Rectal smooth muscle tissue (tissue), 1 donor: ENCODE measurements around the gene CD58.
"Not testable (repeated sequence)": the region's sequence is repeated elsewhere in the genome, so short reads cannot be mapped to it uniquely, and the experiment has no call there.

Experiments used
- H3K27ac ChIP-seq: one replicate; pipeline ENCODE4 v1.7.0; 2013; ENCODE audit warnings: low read depth, low read length, inconsistent platforms
- H3K27me3 ChIP-seq: one replicate; pipeline ENCODE4 v1.7.0; 2013; ENCODE audit warnings: low read length; ENCODE audit not compliant: control insufficient read depth, insufficient read depth
- H3K36me3 ChIP-seq: one replicate; pipeline ENCODE4 v1.7.0; 2013; ENCODE audit warnings: low read length; ENCODE audit not compliant: control insufficient read depth, insufficient read depth
- H3K4me1 ChIP-seq: one replicate; pipeline ENCODE4 v1.7.0; 2013; ENCODE audit warnings: low read length; ENCODE audit not compliant: control insufficient read depth, insufficient read depth
- H3K4me3 ChIP-seq: one replicate; pipeline ENCODE4 v1.7.0; 2013; ENCODE audit warnings: low read length
- H3K9ac ChIP-seq: one replicate; pipeline ENCODE4 v1.7.0; 2013; ENCODE audit warnings: low read length

CD58 gene

DNA sequence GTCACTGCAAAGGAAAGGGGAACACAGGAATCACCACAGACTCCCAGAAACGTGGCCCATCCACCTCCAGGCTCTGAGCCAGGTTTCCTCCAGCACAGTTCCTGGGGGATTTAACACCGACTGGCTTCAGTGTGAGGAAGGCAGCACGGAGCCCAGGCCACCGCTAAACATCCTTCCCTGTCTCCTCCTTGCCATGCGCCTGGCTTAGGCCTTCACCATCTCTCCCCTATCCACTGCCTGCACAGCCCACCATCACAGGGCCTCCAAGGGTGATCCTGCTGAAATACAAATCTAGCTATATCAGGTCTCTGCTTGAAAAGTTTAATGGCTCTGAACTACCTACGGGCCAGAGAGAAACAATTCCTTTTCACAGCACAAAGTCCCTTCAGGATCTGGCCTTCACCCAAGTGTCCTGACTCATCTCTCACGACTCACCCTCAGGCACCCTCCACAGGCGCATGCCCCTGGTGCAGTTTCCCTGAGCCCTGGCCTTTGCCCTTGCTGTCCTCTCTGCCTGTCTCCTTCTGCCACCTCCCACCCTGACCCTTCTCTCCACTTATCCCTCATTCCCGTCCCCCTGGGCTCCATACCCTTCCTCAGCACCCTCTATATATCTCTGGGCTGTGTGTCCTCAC, 18.4 kb upstream of the CD58 start:
- not testable (repeated sequence) for H3K9ac ChIP-seq, H3K36me3 ChIP-seq, H3K27me3 ChIP-seq, H3K27ac ChIP-seq, H3K4me1 ChIP-seq, H3K4me3 ChIP-seq

DNA sequence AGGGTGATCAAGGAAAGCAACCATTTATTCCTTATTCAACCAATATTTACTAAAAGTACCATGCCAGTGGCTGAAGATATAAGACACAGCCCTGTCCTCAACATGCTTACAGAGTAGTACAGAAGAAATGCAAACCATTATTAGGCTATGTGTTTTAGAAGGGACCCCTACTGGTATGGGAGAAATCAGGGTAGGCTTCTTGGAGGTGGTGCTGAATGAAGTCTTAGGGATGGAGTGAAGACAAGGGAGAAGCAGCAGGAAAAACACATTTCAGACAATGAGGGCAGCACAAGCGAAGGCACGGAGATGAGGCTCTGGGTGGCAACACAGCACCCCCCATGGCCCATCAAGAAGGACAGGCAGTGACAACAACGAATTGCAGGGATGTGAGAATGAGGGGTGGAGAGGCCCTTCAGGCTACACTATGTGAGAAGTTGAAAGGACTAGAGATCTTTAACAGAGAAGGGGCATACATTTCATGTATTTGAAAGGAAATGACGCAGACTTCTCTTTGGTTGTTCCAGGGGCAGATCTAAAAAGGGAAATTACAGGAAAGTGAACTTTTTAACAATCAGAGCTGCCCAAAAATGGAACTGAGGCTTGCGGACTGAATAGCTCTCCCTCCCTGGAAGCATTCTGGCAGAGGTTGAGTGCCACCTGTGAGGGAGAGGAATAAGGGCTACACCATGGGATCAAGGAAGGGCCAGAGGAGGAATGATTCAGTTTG, 16.8 kb upstream of the CD58 start:
- no peak overlapping the region for H3K9ac ChIP-seq
- H3K4me3 ChIP-seq: no peak overlapping the region
- no peaks in the 10 kb centered on the region for H3K4me1 ChIP-seq
- H3K27ac ChIP-seq: no peak overlapping the region
- no peaks in the 10 kb centered on the region for H3K27me3 ChIP-seq
- H3K36me3 ChIP-seq: no peaks in the 10 kb centered on the region

DNA sequence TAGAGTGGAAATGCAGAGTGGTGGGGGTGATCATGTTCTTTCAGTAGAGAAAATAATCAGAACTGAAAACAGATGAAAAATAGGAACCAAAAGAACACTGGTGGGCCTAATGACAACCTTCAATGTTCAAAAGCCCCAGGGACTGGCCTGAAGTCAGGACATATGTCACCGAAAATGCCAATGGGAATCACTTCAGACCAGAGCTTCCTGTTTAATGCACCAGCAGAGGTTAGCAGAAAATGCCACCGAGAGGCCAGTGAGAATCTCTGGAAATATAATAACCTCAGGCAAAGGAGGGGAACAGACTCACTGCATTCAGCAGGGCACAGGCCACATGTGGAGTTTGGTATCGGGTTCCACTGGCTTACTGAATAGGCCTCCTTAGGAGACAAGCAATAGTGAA, 15.9 kb upstream of the CD58 start:
- Histone ChIP-seq H3K36me3 (no peaks in the 10 kb centered on the region), H3K4me1 (no peaks in the 10 kb centered on the region), H3K27me3 (no peaks in the 10 kb centered on the region), H3K9ac (no peak overlapping the region), H3K4me3 (no peak overlapping the region), H3K27ac (no peak overlapping the region)

DNA sequence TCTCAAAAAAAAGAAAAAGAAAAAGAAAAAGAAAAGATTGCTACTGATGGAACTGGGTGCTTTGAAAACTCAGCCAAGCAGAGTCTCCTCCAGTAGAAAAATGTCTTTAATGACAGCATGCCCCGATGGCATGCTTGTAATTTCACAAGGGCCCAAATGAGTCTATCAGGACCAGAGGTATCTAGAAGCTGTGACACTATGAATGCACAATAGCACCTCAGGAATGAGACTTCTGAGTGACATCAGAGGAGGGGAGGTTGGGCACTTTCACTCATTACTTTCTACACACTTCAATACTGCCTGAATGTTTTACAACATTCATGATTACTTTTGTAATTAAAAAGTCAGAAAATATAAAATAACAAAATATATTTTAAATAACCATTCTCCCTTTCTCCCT, 15.1 kb upstream of the CD58 start:
- Histone ChIP-seq H3K36me3 (no peaks in the 10 kb centered on the region), H3K27ac (no peak overlapping the region), H3K27me3 (no peaks in the 10 kb centered on the region), H3K4me1 (no peaks in the 10 kb centered on the region), H3K9ac (no peak overlapping the region), H3K4me3 (no peak overlapping the region)

DNA sequence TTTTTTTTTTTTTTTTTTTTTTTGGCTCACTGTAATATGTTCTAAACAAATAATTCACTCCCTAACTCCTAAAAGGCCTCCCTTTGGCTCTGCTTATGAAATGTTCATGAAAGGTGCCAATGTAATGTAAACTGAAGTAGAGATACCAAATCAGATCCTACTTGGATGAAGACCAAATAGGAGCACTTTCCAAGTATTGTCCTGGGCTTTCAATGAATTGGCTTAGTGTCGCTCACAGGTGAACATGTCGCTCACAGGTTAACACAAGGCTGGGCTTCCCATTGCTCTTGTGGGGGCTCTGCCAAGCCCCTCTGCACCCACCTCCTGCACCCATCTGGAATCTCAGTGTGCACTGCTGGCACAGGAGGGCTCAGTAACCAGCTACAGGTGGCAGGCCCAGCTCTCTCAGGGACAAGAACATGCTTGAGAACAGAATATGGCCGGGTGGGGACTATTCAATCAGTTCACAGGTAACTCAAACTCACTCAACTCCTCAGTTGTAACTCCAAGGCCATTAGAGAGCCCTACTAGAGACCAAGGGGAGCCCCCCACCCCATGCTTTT, 10.6 kb upstream of the CD58 start:
- no peak overlapping the region for H3K4me3 ChIP-seq
- no peak overlapping the region for H3K27ac ChIP-seq
- H3K9ac ChIP-seq: no peak overlapping the region

DNA sequence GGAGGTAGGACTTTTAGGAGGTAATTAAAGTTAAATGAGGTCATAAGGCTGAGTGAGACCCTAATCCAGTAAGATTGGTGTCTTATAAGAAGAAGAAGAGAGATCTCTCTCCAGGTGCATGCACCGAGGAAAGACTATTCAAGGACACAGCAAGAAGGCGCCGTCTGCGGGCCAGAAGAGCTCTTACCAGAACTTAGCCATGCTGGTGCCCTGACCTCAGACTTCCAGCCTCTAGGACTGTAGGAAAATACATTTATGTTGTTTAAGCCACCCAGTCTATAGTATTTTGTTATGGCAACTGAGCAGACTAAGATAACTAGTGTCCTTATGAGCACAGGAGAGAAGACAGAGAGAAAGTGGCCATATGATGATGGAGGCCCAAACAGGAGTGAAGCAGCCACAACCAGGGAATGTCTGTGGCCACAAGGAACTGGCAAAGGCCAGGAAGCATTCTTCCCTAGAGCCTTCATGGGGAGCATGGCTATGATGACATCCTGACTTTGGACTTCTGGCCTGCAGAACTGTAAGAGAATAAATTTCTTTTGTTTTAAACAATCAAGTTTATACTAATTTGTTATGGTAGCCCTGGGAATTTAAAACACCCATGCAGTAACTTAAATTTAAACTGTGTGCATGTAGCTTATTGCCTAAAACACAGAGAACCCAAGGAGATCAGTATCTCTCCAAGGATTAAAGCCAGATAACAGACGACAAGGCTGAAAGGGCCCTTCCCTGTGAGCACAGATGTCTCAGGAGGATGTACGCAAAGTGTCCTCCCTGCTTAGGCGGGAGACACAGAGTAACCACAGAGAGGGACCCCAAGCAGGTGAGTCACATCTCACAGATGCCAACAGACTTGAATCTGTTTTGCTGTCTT, 9.9 kb upstream of the CD58 start:
- no peak overlapping the region for H3K27ac ChIP-seq
- H3K4me1 ChIP-seq: no peaks in the 10 kb centered on the region
- H3K36me3 ChIP-seq: no peaks in the 10 kb centered on the region
- no peaks in the 10 kb centered on the region for H3K27me3 ChIP-seq
- no peak overlapping the region for H3K4me3 ChIP-seq
- no peak overlapping the region for H3K9ac ChIP-seq

More for the DNA sequence above, 10.6 kb upstream of the CD58 start:
- Histone ChIP-seq H3K36me3 (no peaks in the 10 kb centered on the region), H3K4me1 (no peaks in the 10 kb centered on the region), H3K27me3 (no peaks in the 10 kb centered on the region)

DNA sequence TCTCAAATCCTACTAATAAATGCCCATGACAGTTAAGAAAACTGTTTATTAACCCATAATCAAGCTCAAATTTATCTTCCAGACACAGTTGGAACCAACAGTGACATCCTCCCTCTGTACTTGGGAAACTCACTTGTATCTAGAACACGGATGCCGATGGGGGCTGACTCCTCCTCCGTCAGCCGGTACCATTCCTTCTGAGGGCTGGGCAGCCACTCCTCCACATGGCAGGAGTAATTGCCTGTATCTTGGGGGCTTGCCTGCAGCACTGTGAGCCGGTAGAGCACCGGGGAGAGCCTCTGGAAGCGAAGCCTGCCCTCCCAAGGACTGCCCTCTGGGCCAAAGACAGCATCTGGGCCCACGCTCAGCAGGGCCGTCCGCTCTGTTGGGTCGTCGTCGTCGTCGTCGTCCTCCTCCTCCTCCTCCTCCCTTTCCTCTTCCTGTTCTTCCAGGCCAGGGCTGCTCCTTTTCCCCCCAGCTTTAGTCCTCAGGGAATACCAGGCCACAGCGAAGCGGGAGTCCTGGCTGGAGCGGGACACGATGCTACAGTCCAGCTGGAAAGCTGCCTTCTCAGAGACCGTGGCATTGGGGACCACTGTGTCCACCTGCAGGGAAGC, 8.5 kb upstream of the CD58 start:
- H3K27me3 ChIP-seq: no peaks in the 10 kb centered on the region
- H3K4me1 ChIP-seq: no peaks in the 10 kb centered on the region
- no peaks in the 10 kb centered on the region for H3K36me3 ChIP-seq
- no peak overlapping the region for H3K9ac ChIP-seq
- H3K4me3 ChIP-seq: no peak overlapping the region
- no peak overlapping the region for H3K27ac ChIP-seq

DNA sequence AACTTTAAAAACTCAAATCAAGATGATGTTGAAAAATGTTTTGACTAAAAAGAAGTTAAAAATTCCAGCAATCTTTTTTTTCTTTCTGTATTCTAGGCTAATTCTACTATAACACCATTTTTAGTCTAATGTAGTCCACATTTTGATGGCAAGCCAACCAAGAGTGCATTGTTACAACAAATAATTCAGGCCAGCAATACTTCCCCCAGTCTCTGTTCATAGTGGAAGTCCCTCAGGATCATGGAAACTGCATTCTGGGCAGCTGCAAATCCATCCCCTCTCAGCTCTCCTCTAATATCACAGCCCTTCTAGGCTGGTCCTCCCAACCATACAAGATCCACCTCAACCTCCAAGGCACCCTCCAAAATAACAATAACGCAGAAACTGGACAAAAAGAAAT, 7.8 kb upstream of the CD58 start:
- no peaks in the 10 kb centered on the region for H3K4me1 ChIP-seq
- no peaks in the 10 kb centered on the region for H3K36me3 ChIP-seq
- H3K27ac ChIP-seq: no peak overlapping the region
- H3K27me3 ChIP-seq: no peaks in the 10 kb centered on the region
- H3K4me3 ChIP-seq: no peak overlapping the region
- no peak overlapping the region for H3K9ac ChIP-seq

DNA sequence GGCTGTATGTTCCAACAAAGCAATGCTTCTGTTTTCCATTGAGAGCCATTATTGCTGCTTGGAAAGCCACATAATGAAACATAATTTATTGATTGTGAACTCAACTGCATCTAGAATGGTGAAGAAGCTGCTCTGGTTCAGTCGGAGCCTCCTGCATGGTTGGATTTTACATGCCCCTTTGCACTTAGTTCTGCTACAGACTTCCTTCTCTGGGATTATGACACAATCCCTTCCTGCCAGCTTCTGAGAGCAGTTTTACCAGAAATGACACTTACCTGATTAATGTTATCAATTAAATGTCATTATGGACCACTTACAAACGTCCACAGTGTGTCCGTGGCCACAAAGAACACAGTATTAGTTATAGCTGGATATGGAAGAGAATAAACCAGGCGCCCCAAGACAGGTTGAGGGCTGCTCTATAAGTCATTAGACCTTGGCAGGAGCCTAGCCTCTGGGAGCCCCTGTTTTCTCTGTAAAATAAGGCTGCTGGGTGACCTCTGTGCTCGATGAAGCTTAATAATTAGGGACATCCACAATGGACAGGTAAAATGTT, 7.0 kb upstream of the CD58 start:
- Histone ChIP-seq H3K27me3 (no peaks in the 10 kb centered on the region), H3K27ac (no peak overlapping the region), H3K4me3 (no peak overlapping the region), H3K36me3 (no peaks in the 10 kb centered on the region), H3K4me1 (no peaks in the 10 kb centered on the region), H3K9ac (no peak overlapping the region)

DNA sequence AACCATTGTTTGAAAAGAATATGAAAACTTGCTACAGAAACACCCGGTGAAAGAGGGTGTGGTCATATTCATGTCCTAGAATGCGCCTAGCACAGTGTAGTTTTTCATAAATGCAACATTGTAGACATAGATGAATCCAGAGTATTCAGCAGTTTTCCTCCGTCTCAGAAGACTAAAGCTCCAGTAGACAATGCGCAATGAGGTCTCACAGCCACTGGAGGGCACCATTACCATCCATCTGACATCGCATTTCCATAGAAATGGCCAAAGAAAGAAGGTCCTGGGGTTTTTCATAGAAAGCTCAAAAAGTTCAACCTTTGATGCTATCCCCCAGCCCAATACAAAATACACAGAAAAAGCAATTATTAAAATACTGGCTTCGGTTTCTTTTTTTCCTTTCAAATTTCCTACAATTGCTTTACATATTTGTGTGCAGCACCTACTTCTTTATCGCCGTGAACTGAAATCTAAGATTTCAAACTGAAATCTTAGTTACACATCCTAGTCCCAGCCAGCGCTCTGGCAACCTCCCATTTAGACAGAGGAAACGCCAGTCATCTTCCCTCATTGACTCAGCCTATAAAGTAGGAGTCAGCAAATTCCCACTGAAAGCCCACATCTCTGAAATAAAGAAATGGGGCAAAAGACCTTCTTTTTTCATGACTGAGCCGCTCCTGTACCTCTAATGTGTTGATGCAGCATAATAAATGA, 3.9 kb upstream of the CD58 start:
- Histone ChIP-seq H3K27ac (no peak overlapping the region), H3K36me3 (no peaks in the 10 kb centered on the region), H3K4me1 (peaks cover 9% of the 10 kb centered on the region), H3K27me3 (no peaks in the 10 kb centered on the region), H3K4me3 (no peak overlapping the region), H3K9ac (no peak overlapping the region)

DNA sequence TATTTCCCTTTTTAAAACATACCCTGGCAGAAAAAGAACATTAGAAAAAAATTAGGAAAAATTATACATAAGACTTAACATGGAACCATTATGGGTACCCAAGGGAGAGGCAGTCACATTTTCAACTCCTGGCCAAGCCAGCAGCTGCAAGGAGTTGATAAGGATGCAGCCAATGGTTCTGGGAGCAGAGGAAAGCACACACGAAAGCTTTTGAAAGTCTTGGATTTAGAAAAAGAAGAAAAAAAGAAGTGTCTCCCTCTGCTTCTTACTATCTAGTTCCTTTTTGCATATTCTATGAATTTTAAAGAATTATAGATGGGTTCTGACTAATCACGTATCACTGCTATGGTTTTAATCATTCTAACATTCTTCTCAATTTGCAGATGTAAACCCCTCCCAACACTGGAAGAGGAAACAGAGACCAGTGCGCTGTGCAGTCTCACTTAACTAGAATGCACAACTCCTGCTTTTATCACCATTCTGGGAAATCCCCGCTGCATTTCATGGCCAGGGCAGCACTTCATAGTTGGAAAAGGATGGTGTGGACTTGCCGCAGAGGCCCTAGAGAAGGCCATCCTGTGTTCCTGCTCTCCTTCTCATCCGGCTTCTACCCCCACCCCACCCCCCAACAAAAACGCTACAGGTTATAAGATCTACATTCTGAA, 2.7 kb upstream of the CD58 start:
- H3K4me3 ChIP-seq: no peak overlapping the region
- no peaks in the 10 kb centered on the region for H3K36me3 ChIP-seq
- H3K27me3 ChIP-seq: no peaks in the 10 kb centered on the region
- H3K9ac ChIP-seq: no peak overlapping the region
- peaks cover 9% of the 10 kb centered on the region for H3K4me1 ChIP-seq
- H3K27ac ChIP-seq: no peak overlapping the region
